ENCODE measurements around the gene UCHL3.

UCHL3 gene

DNA sequence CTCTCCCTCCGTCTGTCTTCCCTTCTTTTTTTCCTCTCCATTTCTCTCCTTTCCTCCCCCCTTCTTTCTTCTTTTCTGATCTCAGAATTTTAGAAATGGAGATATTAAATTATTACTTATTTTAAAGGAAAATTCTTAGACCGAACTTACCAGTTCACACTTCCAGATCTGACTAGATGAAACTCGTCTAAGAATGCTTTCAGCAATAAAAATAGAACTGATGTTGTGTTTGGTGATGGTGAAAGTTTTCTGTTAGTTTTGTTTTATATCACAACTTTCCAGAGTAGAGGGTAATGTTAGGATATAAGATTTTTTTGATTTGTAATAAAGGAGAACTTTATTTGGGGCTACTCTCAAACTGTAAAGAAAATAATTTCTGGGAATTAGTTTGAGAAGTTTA lies 29.9 kb downstream of the UCHL3 start:
- H3K27me3 Mint-ChIP-seq (ENCODE audit: low read depth), result no peaks in the 10 kb centered on the region
- peaks cover 11% of the 10 kb centered on the region for H3K9me3 Mint-ChIP-seq
- no peak overlapping the region for H3K27ac Mint-ChIP-seq
- no peaks in the 10 kb centered on the region for H3K4me1 Mint-ChIP-seq (ENCODE audit: low read depth)
- peaks cover 32% of the 10 kb centered on the region for H3K36me3 Mint-ChIP-seq (ENCODE audit: low read depth)
- no peak overlapping the region for H3K4me3 Mint-ChIP-seq

DNA sequence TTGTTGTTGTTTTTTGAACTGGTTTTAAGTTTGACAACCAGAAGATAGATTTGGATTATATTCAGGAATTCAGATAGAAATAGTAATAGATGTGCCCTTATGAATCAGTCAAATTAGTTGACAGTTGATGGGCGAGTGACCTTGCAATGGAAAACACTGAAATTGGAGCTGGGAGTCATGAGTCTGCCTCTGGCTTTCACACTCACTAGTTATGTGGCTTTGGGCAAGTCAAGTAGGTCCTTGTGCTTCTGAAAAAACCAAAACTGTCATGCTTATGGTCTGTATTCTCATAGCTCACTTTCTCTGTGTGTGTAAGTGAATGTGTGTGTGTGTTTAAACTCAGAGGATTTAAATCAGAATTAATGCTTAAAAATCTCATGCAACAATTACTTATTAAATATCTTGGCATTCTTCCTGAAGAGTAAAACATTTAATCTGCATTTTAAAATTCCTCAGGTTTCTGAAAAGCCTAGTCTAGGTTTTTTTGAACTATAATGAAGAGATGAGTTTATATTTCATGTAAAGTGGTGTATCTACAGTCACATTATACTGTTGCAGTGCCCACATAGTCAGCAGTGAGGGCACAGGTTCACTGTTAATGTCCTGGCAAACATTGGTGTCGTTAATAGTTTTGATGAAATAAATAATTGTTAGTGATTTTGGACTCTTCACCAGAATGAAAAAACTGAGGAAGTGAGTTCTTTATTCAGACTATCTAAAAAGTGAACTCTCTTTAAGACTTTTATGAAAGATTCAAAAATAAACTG lies 32.5 kb downstream of the UCHL3 start:
- Mint-ChIP-seq H3K36me3 (ENCODE audit: low read depth) (peaks cover 29% of the 10 kb centered on the region), H3K4me3 (no peak overlapping the region), H3K9me3 (peaks cover 18% of the 10 kb centered on the region), H3K27ac (no peak overlapping the region), H3K4me1 (ENCODE audit: low read depth) (no peaks in the 10 kb centered on the region), H3K27me3 (ENCODE audit: low read depth) (no peaks in the 10 kb centered on the region)

DNA sequence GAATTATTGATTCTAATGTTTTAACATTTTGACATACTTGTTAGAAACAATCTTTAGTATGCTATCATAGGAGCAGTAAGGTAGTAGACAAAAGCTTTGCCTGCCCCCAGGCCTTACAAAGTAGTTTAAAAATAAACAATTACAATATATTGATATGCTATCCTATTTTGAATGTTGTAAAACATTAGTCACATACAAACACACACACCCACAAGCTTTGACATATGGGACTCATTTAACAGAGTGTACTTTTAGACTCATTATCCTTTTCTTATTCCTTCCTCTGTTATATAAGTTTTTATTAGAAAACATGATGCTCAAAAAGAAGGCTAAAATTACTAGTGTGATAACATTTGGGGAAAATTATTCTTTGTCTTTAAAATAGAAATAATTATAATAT lies 33.5 kb downstream of the UCHL3 start:
- no peak overlapping the region for H3K4me3 Mint-ChIP-seq
- no peaks in the 10 kb centered on the region for H3K4me1 Mint-ChIP-seq (ENCODE audit: low read depth)
- peaks cover 29% of the 10 kb centered on the region for H3K36me3 Mint-ChIP-seq (ENCODE audit: low read depth)
- no peaks in the 10 kb centered on the region for H3K27me3 Mint-ChIP-seq (ENCODE audit: low read depth)
- H3K27ac Mint-ChIP-seq, result no peak overlapping the region
- peaks cover 18% of the 10 kb centered on the region for H3K9me3 Mint-ChIP-seq

DNA sequence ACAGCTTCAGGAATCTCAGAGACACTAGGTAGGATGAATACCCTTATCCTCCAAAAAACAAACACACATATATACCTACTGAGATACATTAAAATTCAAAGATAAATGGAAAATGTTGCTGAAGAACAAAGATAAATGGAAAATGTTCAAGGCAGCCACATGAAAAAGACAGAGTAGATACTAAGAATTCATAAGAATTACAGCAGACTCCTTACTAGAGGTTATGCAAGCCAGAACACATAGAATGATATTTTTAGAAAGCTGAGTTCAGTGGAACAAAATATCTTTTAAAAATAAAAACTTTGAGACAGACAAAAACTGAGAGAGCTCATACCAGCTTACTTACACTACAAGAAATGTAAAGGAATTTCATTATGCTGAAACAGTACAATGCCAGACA lies 35.6 kb downstream of the UCHL3 start:
- Mint-ChIP-seq H3K36me3 (ENCODE audit: low read depth) (peaks cover 33% of the 10 kb centered on the region), H3K4me3 (no peak overlapping the region), H3K4me1 (ENCODE audit: low read depth) (no peaks in the 10 kb centered on the region), H3K27me3 (ENCODE audit: low read depth) (no peaks in the 10 kb centered on the region), H3K9me3 (peaks cover 18% of the 10 kb centered on the region), H3K27ac (no peak overlapping the region)

DNA sequence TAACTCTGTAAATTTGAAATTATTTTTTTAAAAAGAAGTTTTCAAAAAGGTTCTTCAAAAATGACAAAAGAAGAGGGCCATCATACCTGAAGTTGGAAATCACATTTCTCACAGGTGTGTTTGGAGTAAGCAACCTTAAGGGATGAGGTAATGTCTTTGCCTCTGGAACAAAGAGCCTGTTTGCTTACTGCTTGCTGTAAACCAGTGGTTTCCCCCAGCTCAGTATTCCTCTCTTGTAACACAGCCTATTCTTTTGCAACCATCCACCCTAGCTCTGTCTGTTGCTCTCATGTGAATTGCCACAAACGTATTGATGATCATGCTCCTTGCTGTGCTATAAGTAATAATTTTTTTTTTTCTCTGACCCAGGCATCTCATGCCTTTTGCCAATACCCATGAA lies 38.1 kb downstream of the UCHL3 start:
- peaks cover 17% of the 10 kb centered on the region for H3K9me3 Mint-ChIP-seq
- H3K4me3 Mint-ChIP-seq, result no peak overlapping the region
- no peak overlapping the region for H3K27ac Mint-ChIP-seq
- H3K4me1 Mint-ChIP-seq (ENCODE audit: low read depth), result no peaks in the 10 kb centered on the region
- H3K36me3 Mint-ChIP-seq (ENCODE audit: low read depth), result peaks cover 32% of the 10 kb centered on the region
- no peaks in the 10 kb centered on the region for H3K27me3 Mint-ChIP-seq (ENCODE audit: low read depth)

DNA sequence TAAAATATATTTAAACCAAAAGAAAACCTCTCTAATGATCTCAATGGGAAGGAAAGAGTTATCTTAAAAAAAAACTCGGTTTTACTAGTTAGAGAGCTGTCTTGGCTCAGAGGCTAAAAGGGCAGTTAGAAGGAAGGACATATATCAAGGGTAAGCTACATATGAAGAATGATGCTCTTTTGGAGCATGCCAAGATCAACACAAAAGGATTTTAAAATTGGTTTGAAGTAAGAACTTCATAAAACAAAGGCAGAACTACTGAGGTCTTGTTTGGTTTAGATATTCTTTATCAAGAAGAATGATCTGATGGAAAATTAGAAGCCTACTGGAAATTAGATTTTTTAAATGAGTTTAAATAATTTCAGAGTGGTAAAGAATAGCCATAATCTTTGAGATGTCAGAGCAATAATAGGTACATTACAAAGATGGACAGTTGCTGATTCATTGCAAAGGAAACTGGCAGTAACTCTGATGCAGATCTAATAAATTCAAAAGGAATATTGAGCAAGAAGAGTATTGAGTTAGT lies 47.1 kb downstream of the UCHL3 start:
- Mint-ChIP-seq H3K9me3 (no peaks in the 10 kb centered on the region), H3K4me3 (no peak overlapping the region)

DNA sequence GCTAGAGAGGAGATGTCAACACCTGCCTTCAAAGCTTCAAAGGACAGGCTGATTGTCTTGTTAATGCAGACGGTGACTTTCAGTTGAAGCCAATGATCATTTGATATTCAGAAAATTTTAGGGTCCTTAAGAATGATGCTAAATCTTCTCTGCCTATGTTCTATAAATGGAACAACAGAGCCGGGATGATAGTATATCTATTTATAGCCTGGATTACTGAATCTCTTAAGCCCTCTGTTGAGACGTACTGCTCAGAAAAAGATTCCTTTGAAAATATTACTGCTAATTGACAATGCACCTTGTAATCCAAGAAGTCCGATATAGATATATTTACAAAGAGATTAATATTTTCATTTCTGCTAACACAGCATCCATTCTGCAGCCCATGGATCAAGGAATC lies 50.8 kb downstream of the UCHL3 start:
- H3K4me1 Mint-ChIP-seq (ENCODE audit: low read depth), result no peaks in the 10 kb centered on the region
- no peak overlapping the region for H3K4me3 Mint-ChIP-seq
- no peaks in the 10 kb centered on the region for H3K27me3 Mint-ChIP-seq (ENCODE audit: low read depth)
- H3K9me3 Mint-ChIP-seq, result no peaks in the 10 kb centered on the region
- peaks cover 8% of the 10 kb centered on the region for H3K36me3 Mint-ChIP-seq (ENCODE audit: low read depth)
- H3K27ac Mint-ChIP-seq, result no peak overlapping the region

More for the DNA sequence above, 47.1 kb downstream of the UCHL3 start:
- Mint-ChIP-seq H3K27me3 (ENCODE audit: low read depth) (no peaks in the 10 kb centered on the region), H3K4me1 (ENCODE audit: low read depth) (no peaks in the 10 kb centered on the region), H3K36me3 (ENCODE audit: low read depth) (peaks cover 8% of the 10 kb centered on the region), H3K27ac (no peak overlapping the region)

DNA sequence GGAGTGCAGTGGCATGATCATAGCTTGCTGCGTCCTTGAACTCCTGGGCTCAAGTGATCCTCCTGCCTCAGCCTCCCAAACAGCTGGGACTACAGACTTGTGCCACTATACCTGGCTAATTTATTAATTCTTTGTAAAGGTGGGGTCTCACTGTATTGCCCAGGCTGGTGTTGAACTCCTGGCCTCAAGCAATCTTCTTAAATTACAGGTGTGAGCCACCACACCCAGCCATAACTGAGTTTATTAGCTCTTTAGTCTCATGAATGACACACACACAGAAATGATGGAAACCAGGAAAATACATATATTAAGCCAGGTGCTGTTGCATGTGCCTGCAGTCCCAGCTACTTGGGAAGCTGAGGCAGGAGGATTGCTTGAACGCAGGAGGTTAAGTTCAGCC lies 53.4 kb downstream of the UCHL3 start:
- Mint-ChIP-seq H3K27me3 (ENCODE audit: low read depth) (no peaks in the 10 kb centered on the region), H3K9me3 (no peaks in the 10 kb centered on the region), H3K4me3 (no peak overlapping the region), H3K4me1 (ENCODE audit: low read depth) (peaks cover 3% of the 10 kb centered on the region), H3K36me3 (ENCODE audit: low read depth) (peaks cover 9% of the 10 kb centered on the region), H3K27ac (no peak overlapping the region)

DNA sequence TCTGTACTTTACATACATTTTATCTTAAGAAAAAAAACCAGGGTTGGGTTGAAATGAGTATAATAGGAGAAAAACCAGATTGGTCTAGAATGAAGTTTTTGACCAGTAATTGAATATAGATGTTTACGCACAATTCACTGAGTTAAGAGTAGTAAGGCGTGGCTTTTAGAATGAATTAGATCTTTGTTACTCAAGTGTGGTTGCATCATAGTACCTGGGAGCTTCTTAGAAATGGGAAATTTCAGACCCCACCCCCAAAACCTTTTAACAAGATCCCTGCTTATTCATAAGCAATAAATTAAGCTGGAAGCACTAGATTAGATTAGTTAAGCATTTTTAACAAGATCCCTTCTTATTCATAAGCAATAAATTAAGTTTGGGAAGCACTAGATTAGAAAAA lies 57.9 kb downstream of the UCHL3 start:
- Mint-ChIP-seq H3K36me3 (ENCODE audit: low read depth) (peaks cover 11% of the 10 kb centered on the region), H3K27me3 (ENCODE audit: low read depth) (no peaks in the 10 kb centered on the region), H3K27ac (no peak overlapping the region), H3K4me1 (ENCODE audit: low read depth) (peaks cover 3% of the 10 kb centered on the region), H3K9me3 (no peaks in the 10 kb centered on the region), H3K4me3 (no peak overlapping the region)

DNA sequence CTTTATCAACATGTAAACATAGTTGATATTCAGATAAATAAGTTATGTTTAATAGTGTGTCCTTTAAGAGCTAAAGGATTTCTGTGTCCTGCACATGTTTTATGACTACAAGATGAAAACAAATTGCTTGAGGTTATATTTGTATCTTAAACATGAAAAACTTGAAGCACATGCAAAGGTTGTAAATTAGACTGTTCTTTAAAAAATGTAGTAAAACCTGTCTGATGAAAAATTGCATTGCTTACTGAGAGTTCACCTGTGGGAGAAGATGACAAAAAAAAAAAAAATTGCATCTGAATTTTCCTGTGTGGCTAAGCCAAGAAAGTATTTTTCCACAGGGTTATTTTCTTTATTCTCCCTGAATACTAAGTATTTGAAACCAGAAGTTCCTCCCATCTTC lies 60.9 kb downstream of the UCHL3 start:
- H3K9me3 Mint-ChIP-seq, result no peaks in the 10 kb centered on the region

DNA sequence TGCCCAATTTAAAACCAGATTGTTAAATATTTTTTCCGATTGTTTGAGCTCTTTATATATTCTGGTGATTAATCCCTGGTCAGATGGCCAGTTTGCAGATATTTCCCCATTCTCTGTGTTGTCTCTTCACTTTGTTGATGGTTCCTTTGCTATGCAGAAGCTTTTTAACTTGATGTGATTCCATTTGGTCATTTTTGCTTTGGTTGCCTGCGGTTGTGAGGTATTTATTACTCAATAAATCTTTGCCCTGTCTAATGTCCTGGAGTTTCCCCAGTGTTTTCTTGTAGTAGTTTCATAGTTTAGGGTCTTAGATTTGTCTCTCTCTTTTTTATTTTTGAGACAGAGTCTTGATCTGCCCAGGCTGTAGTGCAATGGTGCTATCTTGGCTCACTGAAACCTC lies 62.8 kb downstream of the UCHL3 start:
- Mint-ChIP-seq H3K4me1 (ENCODE audit: low read depth) (no peaks in the 10 kb centered on the region), H3K9me3 (no peaks in the 10 kb centered on the region), H3K36me3 (ENCODE audit: low read depth) (peaks cover 7% of the 10 kb centered on the region), H3K27me3 (ENCODE audit: low read depth) (no peaks in the 10 kb centered on the region), H3K27ac (no peak overlapping the region), H3K4me3 (no peak overlapping the region)

More for the DNA sequence above, 60.9 kb downstream of the UCHL3 start:
- Mint-ChIP-seq H3K4me3 (no peak overlapping the region), H3K36me3 (ENCODE audit: low read depth) (peaks cover 13% of the 10 kb centered on the region), H3K27ac (no peak overlapping the region), H3K27me3 (ENCODE audit: low read depth) (no peaks in the 10 kb centered on the region), H3K4me1 (ENCODE audit: low read depth) (peaks cover 3% of the 10 kb centered on the region)

DNA sequence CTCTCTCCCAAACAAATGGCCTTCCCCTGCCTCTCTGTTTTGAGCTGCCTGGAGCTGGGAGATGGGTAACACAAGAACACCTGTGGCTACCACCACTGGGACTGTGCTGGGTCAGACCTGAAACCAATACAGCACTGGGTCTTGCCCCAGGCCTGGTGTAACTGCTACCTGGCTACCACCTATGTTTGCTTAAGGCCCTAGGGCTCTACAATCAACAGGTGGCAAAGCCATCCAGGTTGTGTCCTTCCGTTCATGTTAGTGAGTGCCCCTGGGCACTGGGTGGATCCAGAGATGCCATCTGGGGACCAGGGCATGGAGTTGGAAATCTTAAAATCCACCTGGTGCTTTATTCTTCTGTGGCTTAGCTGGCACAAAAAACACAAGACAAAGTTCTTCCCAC lies 67.6 kb downstream of the UCHL3 start:
- no peaks in the 10 kb centered on the region for H3K4me1 Mint-ChIP-seq (ENCODE audit: low read depth)
- no peaks in the 10 kb centered on the region for H3K27me3 Mint-ChIP-seq (ENCODE audit: low read depth)
- peaks cover 7% of the 10 kb centered on the region for H3K36me3 Mint-ChIP-seq (ENCODE audit: low read depth)
- no peak overlapping the region for H3K27ac Mint-ChIP-seq
- no peaks in the 10 kb centered on the region for H3K9me3 Mint-ChIP-seq
- no peak overlapping the region for H3K4me3 Mint-ChIP-seq

DNA sequence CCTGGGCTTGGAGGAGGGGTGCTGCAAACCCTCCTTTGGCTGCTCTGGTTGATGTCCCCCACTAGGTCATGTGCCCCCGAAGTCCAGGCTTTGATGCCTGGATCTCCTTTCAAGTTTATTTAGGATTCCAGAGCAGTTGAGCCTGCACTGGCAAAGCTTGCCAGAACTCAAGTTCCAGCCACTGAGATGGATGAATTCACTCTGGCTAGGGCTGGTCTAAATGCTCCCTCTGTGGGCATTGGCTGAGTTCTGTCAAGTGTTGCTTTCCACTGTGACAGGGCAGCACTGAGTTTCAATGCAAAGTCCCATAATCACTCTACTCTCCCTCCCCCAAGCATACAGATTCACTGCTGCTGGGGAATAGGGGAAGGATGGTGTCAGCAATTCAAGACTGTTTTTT lies 68.7 kb downstream of the UCHL3 start:
- Mint-ChIP-seq H3K27ac (no peak overlapping the region), H3K4me1 (ENCODE audit: low read depth) (no peaks in the 10 kb centered on the region), H3K27me3 (ENCODE audit: low read depth) (no peaks in the 10 kb centered on the region), H3K9me3 (no peaks in the 10 kb centered on the region), H3K36me3 (ENCODE audit: low read depth) (peaks cover 5% of the 10 kb centered on the region), H3K4me3 (no peak overlapping the region)

DNA sequence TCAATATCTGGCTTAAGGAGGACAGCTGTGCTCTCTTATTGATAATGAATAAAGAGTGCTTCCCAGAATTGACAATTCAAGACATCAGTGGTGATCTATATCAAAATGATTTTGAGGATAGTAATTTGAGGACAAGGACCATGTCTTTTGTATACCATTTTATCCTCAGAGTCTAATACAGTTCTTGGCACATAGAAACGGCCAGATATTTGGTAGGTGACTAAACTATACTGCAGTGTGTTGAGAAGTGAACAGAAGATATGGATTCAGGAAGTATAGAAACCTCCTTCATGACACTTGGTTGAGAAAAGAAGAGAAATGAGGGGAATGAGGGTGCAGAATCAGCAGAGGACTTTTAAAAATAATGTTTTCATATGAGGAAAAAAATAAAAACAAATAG lies 70.4 kb downstream of the UCHL3 start:
- H3K27me3 Mint-ChIP-seq (ENCODE audit: low read depth), result no peaks in the 10 kb centered on the region
- no peaks in the 10 kb centered on the region for H3K4me1 Mint-ChIP-seq (ENCODE audit: low read depth)
- H3K36me3 Mint-ChIP-seq (ENCODE audit: low read depth), result peaks cover 3% of the 10 kb centered on the region
- H3K9me3 Mint-ChIP-seq, result no peaks in the 10 kb centered on the region
- H3K4me3 Mint-ChIP-seq, result no peak overlapping the region
- H3K27ac Mint-ChIP-seq, result no peak overlapping the region

DNA sequence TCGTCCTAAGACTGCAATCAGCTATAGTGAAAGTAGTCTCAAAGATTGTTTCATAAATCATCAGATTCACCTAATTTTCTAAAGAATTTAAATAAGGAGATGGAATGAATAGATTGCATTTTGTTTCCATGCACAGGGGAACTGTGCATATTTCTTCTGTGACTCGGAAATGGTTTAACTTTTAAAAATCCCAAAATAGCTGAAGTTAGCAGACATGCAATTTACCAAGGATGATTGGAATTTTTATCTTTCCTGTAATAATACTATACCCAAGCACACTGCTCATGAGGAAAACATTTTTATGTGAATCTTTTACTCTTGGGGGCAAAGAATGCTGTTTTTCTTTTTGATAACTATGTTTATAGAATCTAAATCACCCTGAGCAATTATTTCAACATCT lies 71.6 kb downstream of the UCHL3 start:
- H3K36me3 Mint-ChIP-seq (ENCODE audit: low read depth), result peaks cover 10% of the 10 kb centered on the region
- H3K4me3 Mint-ChIP-seq, result no peak overlapping the region
- no peak overlapping the region for H3K27ac Mint-ChIP-seq
- H3K4me1 Mint-ChIP-seq (ENCODE audit: low read depth), result no peaks in the 10 kb centered on the region
- H3K9me3 Mint-ChIP-seq, result no peaks in the 10 kb centered on the region
- H3K27me3 Mint-ChIP-seq (ENCODE audit: low read depth), result no peaks in the 10 kb centered on the region
